Activated CD4-positive, alpha-beta T cell treated with anti-CD3 and anti-CD28 coated beads for 36 hours (primary cell): ENCODE data around the gene CELA3A. TPM values are rescaled to one million over a fixed set of nuclear protein-coding genes. Genes with fewer than 3 reads are reported as not detected.

Source experiments
- total RNA-seq, 2 experiments: library from RNA; stranded (reverse); gene quantifications; one replicate each; pipeline ENCODE4 v1.2.3, GENCODE V29; 2021

CELA3A gene
- total RNA-seq, 2 experiments from 2014 or later: not detected

Other genes with a start within 250 kb of the CELA3A start
- 10 to 100 TPM; 66.9 to 81.5 TPM for gene USP48, start 218.5 kb upstream of the CELA3A start, total RNA-seq
- gene LDLRAD2, start 189.4 kb upstream of the CELA3A start, total RNA-seq: under 1 TPM in 1 of 2 experiments, not detected in 1; 0.11 TPM
- 10 to 100 TPM; 19.6 to 20.6 TPM for gene HSPG2, start 64.3 kb upstream of the CELA3A start, total RNA-seq
- gene CELA3B, start 24.6 kb upstream of the CELA3A start, total RNA-seq: not detected
- 100 to 1,000 TPM; 298 to 339 TPM for gene CDC42, start 51.1 kb downstream of the CELA3A start, total RNA-seq
- not detected for gene WNT4, start 141.4 kb downstream of the CELA3A start, total RNA-seq